Fibroblast of pulmonary artery (primary cell): ENCODE data around the gene SV2C.

Source experiments
- DNase-seq: peaks from one replicate; pipeline ENCODE4 v3.0.0-alpha.2; 2010; ENCODE audit warnings: low read depth
- H3K4me3 ChIP-seq: replicated peaks from 2 replicates; pipeline ENCODE4 v1.5.1; 2011; ENCODE audit warnings: low read depth, mild to moderate bottlenecking, control low read depth, low read length, moderate library complexity
- TF ChIP-seq, protein P1 (sequence below): IDR thresholded peaks from 2 replicates; pipeline ENCODE4 v1.5.1; 2011; ENCODE audit warnings: mild to moderate bottlenecking, control low read depth, low read length, inconsistent platforms; ENCODE audit errors: missing control alignments

Gene SV2C

GRCh38 chr5:76384189-76384588, 301.0 kb downstream of the SV2C start:
- TF ChIP-seq, protein P1, sequence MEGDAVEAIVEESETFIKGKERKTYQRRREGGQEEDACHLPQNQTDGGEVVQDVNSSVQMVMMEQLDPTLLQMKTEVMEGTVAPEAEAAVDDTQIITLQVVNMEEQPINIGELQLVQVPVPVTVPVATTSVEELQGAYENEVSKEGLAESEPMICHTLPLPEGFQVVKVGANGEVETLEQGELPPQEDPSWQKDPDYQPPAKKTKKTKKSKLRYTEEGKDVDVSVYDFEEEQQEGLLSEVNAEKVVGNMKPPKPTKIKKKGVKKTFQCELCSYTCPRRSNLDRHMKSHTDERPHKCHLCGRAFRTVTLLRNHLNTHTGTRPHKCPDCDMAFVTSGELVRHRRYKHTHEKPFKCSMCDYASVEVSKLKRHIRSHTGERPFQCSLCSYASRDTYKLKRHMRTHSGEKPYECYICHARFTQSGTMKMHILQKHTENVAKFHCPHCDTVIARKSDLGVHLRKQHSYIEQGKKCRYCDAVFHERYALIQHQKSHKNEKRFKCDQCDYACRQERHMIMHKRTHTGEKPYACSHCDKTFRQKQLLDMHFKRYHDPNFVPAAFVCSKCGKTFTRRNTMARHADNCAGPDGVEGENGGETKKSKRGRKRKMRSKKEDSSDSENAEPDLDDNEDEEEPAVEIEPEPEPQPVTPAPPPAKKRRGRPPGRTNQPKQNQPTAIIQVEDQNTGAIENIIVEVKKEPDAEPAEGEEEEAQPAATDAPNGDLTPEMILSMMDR, result no peak
- H3K4me3 ChIP-seq, result no peak overlapping the region
- no peak for DNase-seq

GRCh38 chr5:76384705-76385104, 301.5 kb downstream of the SV2C start:
- DNase-seq, result no peak
- TF ChIP-seq, protein P1, result no peak
- no peak overlapping the region for H3K4me3 ChIP-seq

- H3K4me3 ChIP-seq, result no peak overlapping the region
- no peak for DNase-seq
- TF ChIP-seq, protein P1, result no peak
These were observed 302.4 kb downstream of the SV2C start for GRCh38 chr5:76385540-76385939.

GRCh38 chr5:76386360-76386759, 303.2 kb downstream of the SV2C start:
- no peak for DNase-seq
- TF ChIP-seq, protein P1, result no peak
- no peak overlapping the region for H3K4me3 ChIP-seq

- no peak for DNase-seq
- TF ChIP-seq, protein P1, result no peak
- no peak overlapping the region for H3K4me3 ChIP-seq
These were observed 305.1 kb downstream of the SV2C start for GRCh38 chr5:76388236-76388635.

DNA sequence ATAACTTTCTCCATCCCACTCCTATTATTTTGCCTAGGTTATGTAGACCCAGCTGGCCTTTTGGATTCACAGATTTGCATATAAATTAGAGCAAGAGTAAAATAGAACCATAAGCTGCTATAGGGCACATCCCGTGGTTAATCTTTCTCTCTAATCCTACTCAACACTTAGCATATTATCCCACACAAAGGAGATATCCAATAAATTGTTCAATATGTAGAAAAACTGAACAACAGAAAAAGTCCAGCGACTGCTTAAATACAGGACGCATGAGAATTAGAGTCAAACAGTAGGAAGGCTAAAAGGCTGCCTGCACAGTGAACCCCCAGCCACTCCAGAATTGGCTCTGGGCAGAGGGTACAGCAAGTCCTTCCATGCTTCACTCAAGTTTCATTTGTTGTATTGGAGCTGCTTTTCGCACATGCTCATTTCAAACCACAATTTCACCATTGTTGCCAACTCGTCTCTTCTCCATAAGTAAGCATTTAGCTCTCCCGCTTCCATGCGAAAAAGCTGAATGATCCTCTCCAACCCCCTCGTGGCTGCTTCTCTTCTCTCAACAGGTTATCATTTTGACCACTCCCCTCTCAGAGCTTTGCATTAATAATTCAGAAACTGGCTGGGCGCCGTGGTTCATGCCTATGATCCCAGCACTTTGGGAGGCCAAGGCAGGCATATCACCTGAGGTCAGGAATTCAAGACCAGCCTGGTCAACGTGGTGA, 305.8 kb downstream of the SV2C start:
- TF ChIP-seq, protein P1, result no peak
- no peak for DNase-seq
- H3K4me3 ChIP-seq, result no peak overlapping the region
